ENCODE data around the gene NOS1AP.

NOS1AP gene

DNA sequence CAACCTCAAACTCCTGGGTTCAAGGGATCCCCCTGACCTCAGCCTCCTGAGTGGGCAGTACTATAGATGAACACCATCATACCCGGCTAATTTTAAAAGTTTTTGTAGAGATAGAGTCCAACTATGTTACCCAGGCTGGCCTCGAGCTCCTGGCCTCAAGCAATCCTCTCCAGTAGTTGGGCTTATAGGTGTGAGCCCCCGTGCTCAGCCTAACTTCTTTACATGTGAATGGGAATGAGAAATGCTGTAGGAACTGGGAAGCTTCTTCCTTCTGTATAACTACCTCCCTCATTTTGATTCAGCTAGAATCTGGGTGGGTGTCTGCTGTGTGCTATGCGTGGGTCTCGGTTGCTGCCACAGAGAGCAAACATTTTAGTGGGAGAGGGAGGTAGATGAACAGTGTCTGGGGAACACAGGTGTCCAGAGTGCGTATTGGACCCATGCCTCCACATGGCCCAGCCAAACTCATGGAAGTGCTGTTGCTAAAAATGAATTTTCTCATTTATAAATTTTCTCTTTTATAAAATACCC is 150.6 kb downstream of the NOS1AP start:
- peak; percentile 6 for DNase-seq (ENCODE audit: low spot score)

DNA sequence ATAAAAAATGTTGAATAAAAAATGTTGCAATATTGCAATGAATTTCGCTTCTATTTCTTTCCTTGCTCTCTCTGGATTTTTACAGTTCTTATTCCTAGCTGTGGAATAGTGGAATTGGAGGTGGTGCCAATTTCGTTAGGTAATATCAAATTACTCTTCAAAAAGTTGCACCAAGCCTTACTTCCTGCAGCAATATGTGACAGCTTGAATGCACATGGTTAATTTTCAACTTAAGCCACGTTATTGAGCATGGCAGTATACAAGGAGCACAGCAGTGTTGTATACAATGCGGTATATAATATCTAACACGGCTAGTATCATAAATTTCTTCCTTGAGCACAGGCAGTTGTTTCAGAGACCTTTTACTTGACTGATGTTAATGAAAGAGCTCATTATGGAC is 152.5 kb downstream of the NOS1AP start:
- no peak for DNase-seq (ENCODE audit: low spot score)

DNA sequence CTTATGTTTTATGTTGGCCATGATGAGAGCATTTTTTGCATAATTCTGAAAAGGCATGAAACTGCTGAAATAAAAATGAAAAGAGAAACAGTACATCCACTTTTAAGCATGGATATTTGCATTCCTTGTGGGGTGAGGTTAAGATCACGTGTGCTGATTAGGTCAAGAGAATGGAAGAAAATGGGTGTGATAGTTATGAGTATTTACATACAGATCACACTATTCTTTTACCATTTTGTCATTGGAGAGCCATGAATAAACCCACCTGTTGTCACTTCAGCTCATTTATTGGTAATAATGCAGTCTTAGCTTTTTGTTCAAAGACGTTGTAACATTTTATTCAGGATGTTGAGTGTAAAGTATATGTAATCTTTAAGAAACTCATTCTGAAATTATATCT is 153.2 kb downstream of the NOS1AP start:
- DNase-seq (ENCODE audit: low spot score) = no peak

DNA sequence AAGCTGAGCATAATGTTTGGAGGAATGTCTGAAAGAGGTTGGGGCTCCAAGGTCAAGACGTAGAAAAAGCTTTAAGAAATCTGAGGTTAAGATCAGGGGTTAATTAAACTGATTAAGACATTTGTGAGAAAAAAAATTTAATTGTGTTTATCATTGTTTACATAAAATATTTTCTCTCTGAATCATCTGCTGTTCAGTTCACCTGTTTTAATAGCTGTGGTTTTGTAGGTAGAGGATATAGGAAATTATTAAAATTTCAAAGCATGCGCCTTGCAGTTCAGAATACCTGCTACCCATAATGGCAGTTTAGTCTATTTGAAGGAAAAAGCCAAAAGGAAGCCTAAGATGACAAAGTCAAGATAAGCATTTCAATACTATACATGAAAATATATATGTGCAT is 154.0 kb downstream of the NOS1AP start:
- DNase-seq (ENCODE audit: low spot score) = no peak

DNA sequence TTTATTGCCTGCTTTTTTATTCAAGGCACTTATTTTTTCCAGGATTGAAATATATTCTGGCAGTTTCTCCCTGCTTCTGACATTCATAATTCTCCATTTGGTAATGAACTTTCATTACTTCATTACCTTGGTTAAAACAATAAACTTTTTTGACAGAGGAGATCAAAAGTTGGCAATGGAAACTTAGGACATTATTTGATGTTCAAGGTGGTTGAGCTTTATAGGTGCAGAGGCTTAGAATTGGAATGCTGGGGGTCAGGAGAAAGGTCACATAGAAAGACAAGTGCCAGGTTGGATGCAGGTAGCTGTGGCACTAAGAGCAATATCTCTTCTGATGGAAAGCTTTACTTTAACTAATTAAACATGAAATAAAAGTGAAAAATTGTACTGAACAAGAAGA is 154.8 kb downstream of the NOS1AP start:
- DNase-seq (ENCODE audit: low spot score) = no peak

DNA sequence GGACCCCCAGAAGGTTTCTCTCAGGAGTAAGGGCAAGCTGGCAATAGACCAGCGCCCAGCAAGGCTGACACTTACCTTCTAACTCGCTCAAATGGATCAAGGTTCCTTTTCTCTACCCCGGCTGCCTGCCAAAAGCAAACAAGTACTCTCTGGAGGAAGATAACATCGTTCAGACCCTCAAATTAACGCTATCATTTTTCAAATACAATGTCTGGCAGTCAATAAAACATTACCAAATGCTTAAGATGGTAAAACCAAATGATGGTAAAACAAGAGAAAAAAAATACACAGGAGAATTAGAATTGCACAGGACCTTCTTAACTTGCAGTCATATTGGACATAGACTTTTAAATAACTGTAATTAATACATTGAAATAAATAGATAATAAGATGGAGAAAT is 159.1 kb downstream of the NOS1AP start:
- DNase-seq (ENCODE audit: low spot score) = no peak

DNA sequence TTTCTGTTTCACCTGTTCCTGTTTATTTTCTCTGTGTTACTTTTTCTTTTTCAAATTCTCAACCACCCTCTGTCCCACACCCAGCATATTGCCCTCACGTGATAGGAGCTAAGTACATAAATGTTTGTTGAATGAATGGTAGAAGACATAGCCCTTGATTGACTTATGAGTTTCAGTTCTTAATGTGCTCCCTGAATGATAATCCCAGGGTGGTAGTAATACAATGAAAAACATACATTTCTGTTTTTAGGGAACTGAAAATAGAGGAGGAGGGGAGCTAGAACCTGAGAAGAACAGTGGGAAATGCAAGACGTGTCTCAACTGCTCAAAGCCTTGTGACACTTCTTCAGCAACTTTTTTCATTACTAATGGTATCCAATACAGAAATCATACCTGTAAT is 160.1 kb downstream of the NOS1AP start:
- no peak for DNase-seq (ENCODE audit: low spot score)

DNA sequence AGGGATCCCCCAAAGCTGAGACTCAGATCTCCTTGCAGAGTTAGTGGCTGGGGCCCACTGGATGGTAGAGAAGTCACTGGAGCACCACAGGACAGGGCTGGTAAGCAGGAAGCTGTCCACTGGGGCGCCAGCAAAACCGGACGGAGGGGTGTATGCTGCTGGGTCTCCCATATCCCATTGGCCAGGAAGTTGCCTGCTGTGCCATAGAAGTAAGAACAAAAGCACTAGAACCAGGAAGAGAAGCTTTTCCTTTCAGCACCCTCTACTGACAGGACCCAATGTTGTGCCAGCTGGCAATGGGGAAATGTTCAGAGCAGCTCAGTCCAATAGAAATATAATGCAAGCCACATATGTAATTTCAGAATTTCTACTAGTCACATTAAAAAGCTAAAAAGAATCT is 160.6 kb downstream of the NOS1AP start:
- peak; percentile 16 for DNase-seq (ENCODE audit: low spot score)

DNA sequence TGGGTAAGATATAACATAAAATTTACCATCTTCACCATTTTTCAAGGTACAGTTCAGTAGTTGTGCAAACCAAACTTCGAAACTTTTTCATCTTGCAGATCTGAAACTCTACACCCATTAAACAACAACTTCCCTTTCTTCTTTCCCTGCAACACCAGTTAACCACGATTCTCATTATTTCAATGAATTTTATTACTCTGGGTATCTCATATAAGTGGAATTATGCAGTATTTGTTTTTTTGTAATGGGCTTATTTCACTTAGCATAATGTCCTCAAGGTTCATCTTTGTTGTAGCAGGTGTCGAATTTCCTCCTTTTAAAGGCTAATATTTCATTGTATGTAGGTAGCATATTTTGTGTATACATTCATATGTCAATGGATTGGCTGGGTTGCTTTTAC is 161.0 kb downstream of the NOS1AP start:
- DNase-seq (ENCODE audit: low spot score) = no peak

DNA sequence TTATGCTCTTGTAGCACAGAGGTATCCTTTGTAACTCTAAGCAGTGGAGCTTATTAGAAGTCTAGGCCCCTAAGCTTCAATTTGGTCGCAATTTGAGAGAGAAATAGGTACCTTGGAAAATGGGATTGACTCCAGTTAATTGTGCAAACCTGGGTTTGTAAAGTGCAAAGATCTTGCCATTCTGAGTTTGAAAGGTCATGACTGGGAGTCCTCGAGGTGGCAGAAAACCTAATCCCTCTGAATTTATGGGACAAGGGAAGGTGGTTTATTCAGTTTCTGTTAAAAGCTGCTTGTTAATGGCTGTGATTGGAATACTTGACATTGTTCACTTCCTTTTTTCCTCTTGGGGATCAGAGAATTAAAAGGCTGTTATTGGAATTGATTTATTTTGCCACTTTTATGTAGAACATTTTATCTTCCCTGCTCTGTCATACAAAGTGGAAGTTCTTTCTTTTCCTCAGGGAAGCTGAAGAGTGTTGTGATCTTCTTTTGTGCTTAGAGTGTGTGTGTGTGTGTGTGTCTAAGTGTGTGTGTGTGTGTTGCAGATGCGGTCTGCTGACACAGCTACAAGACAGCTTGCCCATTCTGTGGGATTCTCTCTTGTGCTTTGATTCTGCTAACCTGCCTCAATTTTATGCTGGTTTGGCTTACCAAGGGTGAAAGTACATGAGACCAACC is 162.7 kb downstream of the NOS1AP start:
- no peak for DNase-seq (ENCODE audit: low spot score)

DNA sequence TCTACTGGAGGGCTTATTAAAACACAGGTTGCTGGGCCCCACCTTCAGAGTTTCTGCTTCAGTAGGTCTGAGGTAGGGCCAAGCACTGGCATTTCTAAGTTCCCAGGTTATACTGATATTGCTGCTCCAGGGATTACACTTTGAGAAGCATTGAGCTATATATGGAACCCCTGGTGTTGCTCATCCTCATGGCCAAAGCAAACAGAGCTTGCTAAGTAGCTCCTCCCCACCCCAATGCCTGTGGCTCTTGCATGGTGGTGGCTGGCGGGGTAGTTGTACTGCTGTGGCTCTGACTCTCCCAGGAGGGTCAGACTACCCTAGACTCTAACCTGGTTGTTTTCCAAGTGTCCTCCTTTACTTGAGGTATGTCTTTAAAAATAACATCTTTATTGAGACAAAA is 163.6 kb downstream of the NOS1AP start:
- DNase-seq (ENCODE audit: low spot score) = no peak

DNA sequence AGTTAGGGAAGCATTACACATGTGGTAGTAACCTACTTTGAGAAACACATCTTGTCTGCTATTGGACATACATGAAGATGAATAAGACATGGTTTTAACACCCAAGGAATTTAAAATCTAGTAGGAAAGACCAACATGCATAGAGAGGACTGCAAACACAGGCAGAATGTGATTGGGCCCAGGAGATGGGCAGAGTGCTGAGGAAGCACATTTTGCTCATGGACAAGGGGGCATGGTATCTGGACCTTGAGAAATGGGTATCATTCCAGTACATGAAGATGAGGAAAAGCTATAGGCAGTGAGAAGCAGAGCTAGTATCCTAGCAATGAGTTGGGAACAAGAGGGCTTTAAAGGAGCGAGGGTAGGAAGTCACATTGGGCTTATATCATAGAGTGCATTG is 164.4 kb downstream of the NOS1AP start:
- no peak for DNase-seq (ENCODE audit: low spot score)

DNA sequence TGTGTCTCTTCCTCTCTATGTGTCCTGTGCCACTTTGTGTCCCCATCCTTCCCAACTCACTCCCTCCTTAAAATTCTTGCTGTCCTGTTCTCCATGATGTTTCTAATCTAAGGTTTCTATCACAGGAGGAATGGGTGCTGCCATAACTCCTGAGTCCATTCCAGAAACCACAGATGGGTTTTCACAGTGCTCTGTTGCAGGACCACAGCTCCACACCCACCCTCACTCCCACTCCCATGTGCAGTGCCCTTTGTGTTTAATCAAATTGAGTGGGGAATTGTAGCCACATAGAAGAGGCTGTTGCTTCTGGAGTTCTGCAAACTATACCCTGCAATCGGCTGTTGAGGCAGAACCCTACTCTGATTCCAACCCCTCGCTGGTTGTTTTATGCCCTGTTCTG is 165.1 kb downstream of the NOS1AP start:
- no peak for DNase-seq (ENCODE audit: low spot score)

DNA sequence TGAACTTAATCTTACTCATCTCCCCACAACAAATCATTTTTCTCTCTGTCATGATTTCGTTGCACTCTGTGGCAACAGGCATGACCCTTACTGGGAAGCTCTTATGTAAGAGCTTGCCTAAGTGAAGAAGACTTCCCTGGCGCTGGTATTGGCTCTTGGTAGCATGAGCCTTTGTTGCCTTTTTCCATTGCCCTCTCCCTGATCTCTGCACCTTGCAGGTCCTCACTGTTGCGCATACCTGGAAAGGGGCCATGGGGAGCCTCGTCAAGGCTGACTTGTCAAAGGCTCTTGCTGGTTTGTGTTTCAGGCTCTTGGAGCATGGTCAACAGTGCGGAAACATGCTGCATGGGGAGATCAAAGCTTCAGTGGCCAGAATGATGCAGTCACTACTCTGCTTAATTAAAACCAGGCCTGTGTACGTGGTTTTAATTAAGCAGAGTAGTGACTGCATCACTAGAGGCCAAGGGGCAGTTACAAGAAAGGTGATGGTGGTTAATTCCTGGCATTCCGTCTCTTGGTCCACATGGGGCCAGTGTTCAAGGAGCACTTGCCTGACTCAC is 165.8 kb downstream of the NOS1AP start:
- DNase-seq (ENCODE audit: low spot score) = no peak

DNA sequence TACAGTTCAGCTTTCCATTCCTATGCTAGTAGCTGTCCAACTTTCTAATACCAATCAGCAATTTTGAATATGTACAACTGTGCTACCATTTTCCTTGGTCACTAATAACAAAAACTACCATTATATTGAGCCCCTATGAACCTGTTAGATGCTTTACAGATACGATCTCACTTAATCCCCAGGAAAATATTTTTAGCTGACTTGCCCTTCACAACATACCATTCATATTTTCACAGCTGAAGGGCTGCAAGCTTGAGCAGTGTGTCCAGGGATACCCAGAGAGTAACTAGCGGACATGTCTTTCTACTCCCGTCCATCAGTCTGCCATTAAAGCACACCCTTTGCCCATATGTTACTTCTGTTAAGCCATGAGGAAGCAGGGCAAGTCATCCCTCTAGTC is 166.7 kb downstream of the NOS1AP start:
- DNase-seq (ENCODE audit: low spot score) = no peak

DNA sequence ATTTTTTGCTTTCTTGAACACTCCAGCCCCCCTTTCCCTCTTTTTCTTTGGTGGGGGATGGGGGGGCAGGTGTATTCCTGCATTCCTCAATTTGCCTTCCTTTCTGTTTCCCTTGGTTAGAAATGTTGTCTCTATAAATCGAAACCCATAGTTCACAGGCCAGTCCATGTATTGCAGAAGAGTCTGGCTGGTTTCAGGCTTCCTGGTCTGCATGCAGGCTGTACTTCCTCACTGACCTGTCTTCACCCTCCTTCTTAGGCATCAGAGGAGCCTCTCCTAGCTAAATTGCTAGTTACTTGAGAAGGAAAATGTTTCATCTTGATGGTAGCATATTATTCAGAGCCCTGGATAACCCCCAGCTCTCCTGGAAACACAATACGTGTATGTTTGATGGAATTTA is 167.1 kb downstream of the NOS1AP start:
- DNase-seq (ENCODE audit: low spot score) = no peak

DNA sequence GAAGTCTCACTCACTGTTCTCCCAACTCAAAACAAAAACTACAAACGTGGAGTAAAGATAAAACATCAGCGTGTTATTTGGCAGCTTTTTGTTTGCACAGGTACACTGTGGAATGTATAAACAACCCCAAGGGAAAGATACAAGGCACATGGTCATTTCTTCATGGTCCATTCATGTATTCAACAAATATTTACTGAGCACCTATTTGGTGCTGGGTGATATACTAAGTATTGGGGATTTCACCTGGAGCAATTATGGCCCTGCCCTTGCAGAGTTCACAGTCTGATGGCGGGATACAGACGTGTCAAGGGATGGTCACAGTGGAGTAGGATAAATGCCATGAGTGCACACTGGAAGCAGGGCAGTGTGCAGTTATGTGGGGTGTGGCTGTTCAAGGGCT is 171.1 kb downstream of the NOS1AP start:
- no peak for DNase-seq (ENCODE audit: low spot score)

DNA sequence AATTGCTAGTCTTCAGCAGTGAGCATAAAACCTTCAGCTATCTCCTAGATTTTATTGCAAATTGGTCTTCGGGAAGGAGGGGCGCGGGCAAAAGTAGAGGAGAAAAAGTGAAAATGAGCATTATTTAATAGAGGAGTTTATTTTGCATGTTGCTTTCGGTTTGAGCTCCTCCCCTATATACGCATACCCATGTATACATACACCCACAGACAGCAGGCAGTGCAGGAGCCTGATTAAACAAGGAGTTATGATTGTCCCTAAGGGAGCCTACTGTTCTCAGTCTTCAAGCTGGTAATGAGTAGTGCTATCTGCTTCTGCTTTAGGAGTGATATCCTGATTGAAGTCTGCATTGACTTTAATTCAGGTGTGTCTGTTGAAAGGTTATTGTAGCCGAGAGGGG is 173.3 kb downstream of the NOS1AP start:
- no peak for DNase-seq (ENCODE audit: low spot score)

DNA sequence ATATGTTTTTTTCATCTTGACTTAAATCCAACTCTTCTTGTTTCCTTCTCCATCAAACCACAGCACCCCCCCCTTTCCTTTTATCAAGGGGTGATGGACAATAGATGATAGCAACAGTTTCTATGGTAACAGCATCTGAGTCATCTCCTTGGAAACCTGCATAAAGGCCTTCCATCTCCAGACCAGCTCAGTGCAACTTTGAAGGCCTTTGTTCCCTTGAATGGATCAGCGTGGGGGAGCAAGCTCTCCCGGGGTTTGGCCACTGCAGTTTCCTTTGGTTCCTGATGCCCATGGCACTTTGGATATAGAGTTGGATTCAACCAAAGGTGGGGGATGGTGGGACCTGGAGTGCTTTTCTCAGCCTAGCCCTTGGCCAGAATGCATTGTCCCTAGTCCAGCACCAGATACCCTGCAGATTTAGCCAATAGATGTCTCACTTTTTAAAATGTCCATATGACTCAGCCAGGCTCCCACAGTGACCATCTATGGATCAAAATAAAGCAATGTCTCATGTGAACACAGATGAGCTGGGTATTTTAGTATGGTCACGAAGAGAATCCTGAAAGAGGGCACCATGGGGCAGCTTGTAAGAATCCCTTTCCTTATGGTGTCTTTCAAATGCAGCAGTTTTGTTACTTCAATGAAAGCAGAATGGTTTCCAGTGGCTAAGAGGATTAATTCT is 179.5 kb downstream of the NOS1AP start:
- peak; percentile 6 for DNase-seq (ENCODE audit: low spot score)

DNA sequence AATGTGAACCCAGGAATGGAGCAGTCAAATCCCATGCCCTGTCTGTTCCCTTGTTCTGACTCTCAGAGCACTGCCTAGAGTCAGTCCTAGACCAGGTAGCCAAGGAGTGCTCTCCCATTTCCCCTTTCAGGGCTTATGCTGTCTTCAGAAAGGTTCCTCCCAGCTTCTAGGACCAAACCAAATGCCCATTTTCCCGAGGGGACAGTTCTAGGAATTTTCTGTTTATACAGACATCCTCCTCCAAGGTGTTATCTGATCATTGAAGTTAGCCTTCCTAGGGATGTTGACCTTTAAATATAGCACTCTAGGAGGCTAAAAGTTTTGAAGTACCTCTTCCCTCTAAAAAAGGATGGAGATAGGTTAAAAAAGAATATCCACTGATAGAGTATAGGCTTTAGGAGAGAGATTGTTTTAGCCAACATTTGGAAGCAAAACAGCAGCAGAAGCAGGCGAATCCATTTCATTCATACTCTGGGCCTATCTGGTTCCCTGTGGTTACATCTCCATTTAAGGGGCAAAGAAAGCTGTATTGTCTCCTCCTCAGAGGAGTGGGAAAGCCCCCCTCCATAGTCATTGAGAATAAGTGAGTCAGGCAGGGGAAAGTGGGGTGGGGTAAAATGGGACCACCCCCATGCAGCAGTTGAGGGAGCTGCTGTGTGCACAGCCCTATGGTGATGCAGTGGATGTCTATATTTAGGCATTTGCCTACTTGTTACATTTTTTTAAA is 180.7 kb downstream of the NOS1AP start:
- no peak for DNase-seq (ENCODE audit: low spot score)

DNA sequence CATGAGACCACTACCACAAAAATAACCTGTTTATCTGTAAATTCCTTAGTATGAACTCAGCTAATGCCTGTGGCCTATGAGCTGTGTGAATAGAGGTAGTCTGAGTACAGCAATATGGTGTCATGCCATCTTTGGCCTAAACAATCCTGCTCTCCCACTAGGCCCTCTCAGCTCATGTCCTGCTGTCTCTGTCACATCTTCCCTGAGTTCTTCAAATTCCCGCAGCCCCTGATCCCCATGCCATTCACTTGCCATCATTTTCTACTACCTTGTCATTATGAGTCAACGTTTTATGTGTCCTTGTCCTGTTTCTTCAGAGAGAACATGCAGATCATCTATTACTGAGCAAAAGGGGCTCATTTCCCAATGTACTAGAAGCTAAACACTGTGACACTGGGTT is 181.6 kb downstream of the NOS1AP start:
- no peak for DNase-seq (ENCODE audit: low spot score)

DNA sequence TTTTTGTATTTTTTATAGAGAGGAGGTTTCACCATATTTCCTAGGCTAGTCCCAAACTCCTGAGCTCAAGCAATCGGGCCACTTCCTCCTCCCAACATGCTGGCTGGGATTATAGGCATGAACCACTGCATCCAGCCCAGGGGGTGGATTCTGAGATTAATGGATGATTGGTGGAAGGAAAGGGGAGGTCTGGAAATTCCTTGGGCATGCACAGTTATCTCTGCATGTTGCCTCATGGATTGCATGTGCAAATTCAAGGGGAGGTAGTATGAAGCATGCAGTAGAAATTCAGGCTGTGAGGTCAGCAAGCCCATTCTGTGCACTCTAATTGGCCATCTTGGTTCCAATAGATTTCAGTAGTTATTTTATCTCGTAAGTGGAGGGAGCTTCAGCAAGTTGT is 182.7 kb downstream of the NOS1AP start:
- no peak for DNase-seq (ENCODE audit: low spot score)

DNA sequence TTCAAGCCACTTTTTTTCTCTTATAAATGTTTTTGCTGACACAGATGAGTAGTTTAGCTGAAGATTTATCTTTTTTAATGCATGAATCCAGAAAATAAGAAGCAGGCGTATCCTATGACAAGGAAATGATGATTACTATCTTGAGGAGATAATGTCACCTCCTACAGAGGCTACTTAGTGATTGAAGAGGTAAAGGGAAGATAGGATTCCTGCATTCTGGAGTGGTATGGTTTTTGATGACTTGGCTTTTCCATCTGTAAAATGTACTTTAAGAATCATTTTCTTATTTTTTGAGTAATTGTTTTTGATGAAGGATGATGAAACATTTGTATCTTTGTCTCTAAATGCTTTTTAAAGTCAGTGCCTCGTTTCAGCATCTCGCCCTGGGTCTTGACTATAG is 184.3 kb downstream of the NOS1AP start:
- DNase-seq (ENCODE audit: low spot score) = no peak
